Activated CD8-positive, alpha-beta T cell treated with anti-CD3 and anti-CD28 coated beads for 36 hours (primary cell): Measurements from ENCODE around the gene RNF126. TPM values are rescaled to one million over a fixed set of nuclear protein-coding genes. Genes with fewer than 3 reads are reported as not detected.
"Not testable (repeated sequence)": the region's sequence is repeated elsewhere in the genome, so short reads cannot be mapped to it uniquely, and the experiment has no call there.

Experiments
- ATAC-seq: fragments of 200-7000 bp; cut with Tn5 transposase; one replicate; pipeline ENCODE4 v1.10.0; 2021; ENCODE audit warnings: mild to moderate bottlenecking, moderate library complexity
- CTCF ChIA-PET: fragments of 350-600 bp; sonication (Branson Sonifier 250); formaldehyde crosslinking; loops from one replicate; lab custom pipeline; 2021; ENCODE audit warnings: antibody characterized with exemption; lab: Charles Lee
- POLR2A ChIA-PET: fragments of 350-600 bp; sonication (Branson Sonifier 250); formaldehyde crosslinking; loops from one replicate; lab custom pipeline; 2021; ENCODE audit warnings: antibody characterized with exemption; lab: Charles Lee
- DNase-seq: peaks from one replicate; pipeline ENCODE4 v3.0.0-alpha.2; 2020
- H3K27ac Mint-ChIP-seq: one replicate; pipeline ENCODE4 v1.8.0; 2021; ENCODE audit warnings: mild to moderate bottlenecking, mixed read lengths
- H3K27me3 Mint-ChIP-seq: one replicate; pipeline ENCODE4 v1.8.0; 2021; ENCODE audit warnings: mixed read lengths
- H3K36me3 Mint-ChIP-seq: one replicate; pipeline ENCODE4 v1.8.0; 2021; ENCODE audit warnings: low read depth, mixed read lengths
- H3K4me1 Mint-ChIP-seq: one replicate; pipeline ENCODE4 v1.8.0; 2021; ENCODE audit warnings: low read depth, mixed read lengths
- H3K4me3 Mint-ChIP-seq: one replicate; pipeline ENCODE4 v1.8.0; 2021; ENCODE audit warnings: mild to moderate bottlenecking, moderate library complexity, mixed read lengths
- H3K9me3 Mint-ChIP-seq: one replicate; pipeline ENCODE4 v1.8.0; 2021; ENCODE audit warnings: mixed read lengths
- intact Hi-C: fragments of 100-400 bp; cut with micrococcal nuclease; formaldehyde crosslinking; loops from one replicate; pipeline ENCODE4 v1.10.0; 2022
- total RNA-seq, 2 experiments: library from RNA; stranded (reverse); gene quantifications; one replicate each; pipeline ENCODE4 v1.2.3, GENCODE V29; 2021
- TF ChIP-seq, protein P1 (sequence below): fragments of 200-600 bp; IDR thresholded peaks from one replicate; pipeline ENCODE4 v1.8.0; 2022; ENCODE audit warnings: antibody characterized with exemption, mild to moderate bottlenecking

RNF126 gene
- total RNA-seq, 2 experiments from 2014 or later = 99.1 to 101 TPM

DNA sequence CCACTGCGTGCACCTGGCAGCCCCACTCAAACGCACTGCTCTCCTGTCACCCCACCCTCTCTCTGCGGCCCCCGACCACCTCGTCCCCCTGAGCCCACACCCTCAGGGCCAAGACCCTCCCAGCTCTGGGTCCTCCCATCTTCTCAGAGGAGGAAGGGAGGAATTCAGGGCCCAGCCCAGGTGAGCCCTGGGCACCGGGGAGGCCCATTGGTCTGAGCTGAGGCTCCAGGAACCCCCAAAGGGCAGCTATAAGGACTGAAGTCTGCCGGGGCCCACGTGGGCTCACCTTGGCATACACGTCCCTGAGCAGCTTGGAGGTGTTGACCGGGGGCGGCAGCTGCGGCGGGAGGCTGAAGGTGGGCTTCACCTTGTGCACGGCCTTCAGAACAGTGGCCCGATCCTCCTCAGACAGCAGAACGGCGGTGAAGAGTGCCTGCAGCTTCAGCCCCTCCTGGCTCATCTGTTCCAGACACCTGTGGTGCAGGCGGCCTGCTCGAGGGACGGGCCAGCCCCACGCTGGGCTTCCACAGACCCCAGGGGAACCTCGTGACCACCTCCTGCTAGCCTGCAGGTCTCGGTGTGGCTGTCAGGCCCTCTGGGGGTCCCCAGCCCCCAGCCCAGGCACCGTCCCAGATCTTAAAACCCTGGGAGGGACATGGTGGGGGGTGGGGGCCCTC, 38.4 kb downstream of the RNF126 start:
- intact Hi-C loops = no loop called here
- Mint-ChIP-seq H3K4me1 (peaks cover 6% of the 10 kb centered on the region), H3K9me3 (no peaks in the 10 kb centered on the region), H3K36me3 (peaks cover 23% of the 10 kb centered on the region), H3K4me3 (no peak overlapping the region), H3K27me3 (no peaks in the 10 kb centered on the region), H3K27ac (no peak overlapping the region)
- ChIA-PET CTCF (interaction anchor here (1.2 kb wide), 1 partner anchor 9 kb away, joined by 3 read pairs; no protein-coding TSS in a partner anchor), POLR2A (interaction anchor here (1.4 to 1.6 kb wide), 2 partner anchors 12 to 37 kb away, joined by 4 to 5 read pairs; no protein-coding TSS in a partner anchor)
- ATAC-seq = no peak
- no peak for DNase-seq
- TF ChIP-seq, protein P1, sequence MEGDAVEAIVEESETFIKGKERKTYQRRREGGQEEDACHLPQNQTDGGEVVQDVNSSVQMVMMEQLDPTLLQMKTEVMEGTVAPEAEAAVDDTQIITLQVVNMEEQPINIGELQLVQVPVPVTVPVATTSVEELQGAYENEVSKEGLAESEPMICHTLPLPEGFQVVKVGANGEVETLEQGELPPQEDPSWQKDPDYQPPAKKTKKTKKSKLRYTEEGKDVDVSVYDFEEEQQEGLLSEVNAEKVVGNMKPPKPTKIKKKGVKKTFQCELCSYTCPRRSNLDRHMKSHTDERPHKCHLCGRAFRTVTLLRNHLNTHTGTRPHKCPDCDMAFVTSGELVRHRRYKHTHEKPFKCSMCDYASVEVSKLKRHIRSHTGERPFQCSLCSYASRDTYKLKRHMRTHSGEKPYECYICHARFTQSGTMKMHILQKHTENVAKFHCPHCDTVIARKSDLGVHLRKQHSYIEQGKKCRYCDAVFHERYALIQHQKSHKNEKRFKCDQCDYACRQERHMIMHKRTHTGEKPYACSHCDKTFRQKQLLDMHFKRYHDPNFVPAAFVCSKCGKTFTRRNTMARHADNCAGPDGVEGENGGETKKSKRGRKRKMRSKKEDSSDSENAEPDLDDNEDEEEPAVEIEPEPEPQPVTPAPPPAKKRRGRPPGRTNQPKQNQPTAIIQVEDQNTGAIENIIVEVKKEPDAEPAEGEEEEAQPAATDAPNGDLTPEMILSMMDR = no peak

DNA sequence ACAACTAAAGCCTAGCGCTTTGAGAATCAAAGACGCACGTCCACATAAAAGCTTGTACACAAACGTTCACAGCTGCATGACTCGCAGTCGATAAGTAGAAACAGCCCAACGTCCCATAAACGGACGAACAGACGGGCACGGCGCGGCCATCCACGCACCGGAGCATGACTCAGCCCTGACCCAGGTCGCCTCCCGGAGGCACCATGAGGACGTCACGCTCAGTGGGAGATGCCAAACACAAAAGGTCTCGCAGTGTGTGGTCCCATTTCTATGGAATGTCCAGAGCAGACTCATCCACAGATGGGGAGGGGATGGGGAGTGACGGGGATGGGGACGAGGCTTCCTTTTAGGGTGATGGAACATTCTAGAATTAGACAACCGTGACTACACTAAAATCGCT, 39.0 kb downstream of the RNF126 start:
- intact Hi-C loops = no loop called here
- POLR2A ChIA-PET = no interaction called here

DNA sequence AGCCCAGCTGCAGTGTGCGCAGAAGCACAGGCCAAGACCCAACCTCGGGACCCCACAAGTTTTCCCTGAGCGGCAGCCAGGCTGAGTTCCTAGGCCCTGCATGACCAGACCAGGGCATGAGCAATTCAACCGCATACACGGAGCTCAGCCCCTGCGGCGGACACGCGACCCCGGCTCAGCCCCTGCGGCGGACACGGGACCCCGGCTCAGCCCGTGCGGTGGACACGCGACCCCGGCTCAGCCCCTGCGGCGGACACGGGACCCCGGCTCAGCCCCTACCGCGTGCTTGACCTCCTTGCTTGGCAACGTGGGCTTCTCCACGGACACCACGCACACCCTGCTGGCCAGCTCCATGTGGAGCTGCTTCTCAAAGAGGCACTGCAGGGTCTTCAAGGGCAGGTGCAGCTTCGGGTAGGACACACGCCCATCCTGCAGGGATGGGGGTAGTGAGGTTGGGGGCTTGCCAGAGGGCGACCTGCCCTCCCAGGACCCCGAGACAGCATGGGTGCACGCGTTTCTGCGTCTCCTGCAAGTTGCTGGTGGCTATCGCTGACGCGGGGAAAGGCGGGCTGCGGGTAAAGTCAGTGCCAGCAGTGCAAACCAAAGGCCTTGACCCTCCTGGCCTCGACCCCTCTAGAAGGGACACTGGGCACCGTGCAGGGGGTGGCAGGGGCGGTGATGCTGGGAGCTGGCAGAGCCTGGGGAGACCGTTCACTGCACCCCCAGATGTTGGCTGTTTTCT, 39.7 kb downstream of the RNF126 start:
- ChIA-PET CTCF (no interaction called here), POLR2A (no interaction called here)

More for the DNA sequence above, 39.0 kb downstream of the RNF126 start:
- Mint-ChIP-seq H3K36me3 (peaks cover 22% of the 10 kb centered on the region), H3K4me3 (no peak overlapping the region), H3K27ac (no peak overlapping the region), H3K9me3 (no peaks in the 10 kb centered on the region), H3K4me1 (peaks cover 4% of the 10 kb centered on the region), H3K27me3 (no peaks in the 10 kb centered on the region)
- DNase-seq (no peak), ATAC-seq (no peak)
- CTCF ChIA-PET = no interaction called here
- TF ChIP-seq, protein P1 = no peak

DNA sequence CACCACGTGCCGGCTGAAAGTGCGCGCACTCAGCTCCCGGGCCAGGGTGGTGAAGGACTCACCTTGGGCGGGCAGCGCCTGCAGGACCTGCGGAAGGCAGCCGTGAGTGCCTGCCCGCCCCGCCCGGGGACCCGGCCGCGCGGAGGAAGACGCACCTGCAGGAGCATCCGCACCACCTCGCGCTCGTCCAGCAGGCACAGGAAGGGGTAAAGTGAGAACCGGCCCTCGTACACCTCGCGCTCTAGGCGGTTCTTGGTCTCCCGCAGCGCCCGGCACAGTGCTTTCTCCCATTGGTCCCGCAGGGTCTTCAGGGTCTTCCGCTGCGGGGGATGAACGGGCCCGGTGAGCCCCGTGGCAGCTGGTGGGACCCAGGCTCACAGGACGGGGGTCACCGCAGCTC, 40.3 kb downstream of the RNF126 start:
- ChIA-PET CTCF (no interaction called here), POLR2A (interaction anchor here (1.8 kb wide), 1 partner anchor 12 kb away, joined by 4 read pairs; no protein-coding TSS in a partner anchor)
- H3K9me3 Mint-ChIP-seq = no peaks in the 10 kb centered on the region
- no peak overlapping the region for H3K27ac Mint-ChIP-seq
- no peak for DNase-seq
- H3K36me3 Mint-ChIP-seq = peaks cover 21% of the 10 kb centered on the region
- H3K27me3 Mint-ChIP-seq = no peaks in the 10 kb centered on the region
- intact Hi-C loops = no loop called here
- ATAC-seq = no peak
- TF ChIP-seq, protein P1 = no peak
- H3K4me3 Mint-ChIP-seq = no peak overlapping the region
- H3K4me1 Mint-ChIP-seq = peaks cover 2% of the 10 kb centered on the region

More for the DNA sequence above, 39.7 kb downstream of the RNF126 start:
- TF ChIP-seq, protein P1 = no peak
- Mint-ChIP-seq H3K9me3 (no peaks in the 10 kb centered on the region), H3K4me3 (no peak overlapping the region), H3K4me1 (peaks cover 2% of the 10 kb centered on the region), H3K36me3 (peaks cover 20% of the 10 kb centered on the region), H3K27me3 (no peaks in the 10 kb centered on the region), H3K27ac (no peak overlapping the region)
- ATAC-seq (no peak), DNase-seq (no peak)
- intact Hi-C loops = no loop called here

DNA sequence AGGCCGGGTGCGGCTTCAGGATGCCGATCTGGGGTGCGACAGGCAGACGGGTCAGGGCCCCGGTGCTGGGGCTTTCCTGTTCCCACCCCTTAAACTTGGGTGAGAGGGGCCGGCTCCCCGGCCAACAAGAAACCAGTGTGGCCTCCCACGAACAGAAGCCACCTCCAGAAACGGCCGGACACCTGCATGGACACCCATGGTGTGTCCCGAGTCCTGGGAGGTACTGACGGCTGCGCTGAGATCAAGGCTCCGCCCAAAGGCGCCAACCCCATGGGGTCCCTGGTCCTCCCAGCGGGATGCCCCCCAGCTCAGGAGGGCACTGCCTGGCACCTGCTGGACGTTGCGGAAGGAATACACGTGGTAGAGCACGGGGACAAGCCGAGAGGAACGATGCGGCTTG, 41.2 kb downstream of the RNF126 start:
- H3K27ac Mint-ChIP-seq = no peak overlapping the region
- ChIA-PET CTCF (no interaction called here), POLR2A (interaction anchor here (1.8 kb wide), 1 partner anchor 11 kb away, joined by 4 read pairs; no protein-coding TSS in a partner anchor)
- H3K9me3 Mint-ChIP-seq = no peaks in the 10 kb centered on the region
- H3K4me3 Mint-ChIP-seq = no peak overlapping the region
- ATAC-seq = no peak
- intact Hi-C loops = no loop called here
- H3K27me3 Mint-ChIP-seq = no peaks in the 10 kb centered on the region
- DNase-seq = no peak
- peaks cover under 1% of the 10 kb centered on the region for H3K4me1 Mint-ChIP-seq
- TF ChIP-seq, protein P1 = no peak
- H3K36me3 Mint-ChIP-seq = peaks cover 26% of the 10 kb centered on the region

DNA sequence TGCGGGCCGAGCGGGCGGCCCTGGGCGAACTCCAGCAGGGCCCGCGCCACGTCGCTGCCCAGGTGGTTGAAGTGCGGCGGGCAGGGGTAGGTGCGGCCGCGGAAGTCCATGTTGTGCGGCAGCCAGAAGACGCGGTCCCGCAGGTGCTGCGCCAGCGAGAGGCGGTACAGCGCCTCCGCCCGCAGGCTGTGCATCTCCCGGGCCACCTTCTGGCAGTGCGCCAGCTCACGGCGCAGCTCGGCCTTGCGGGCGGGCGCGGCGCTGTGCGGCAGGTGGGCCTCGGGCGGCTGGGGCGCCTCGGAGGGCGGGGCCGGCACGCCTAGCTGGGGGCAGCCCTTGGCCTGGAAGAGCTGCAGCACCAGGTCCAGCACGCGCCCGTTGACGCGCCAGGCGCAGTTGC, 41.8 kb downstream of the RNF126 start:
- ATAC-seq, H3K4me1 Mint-ChIP-seq, DNase-seq, H3K9me3 Mint-ChIP-seq, H3K4me3 Mint-ChIP-seq, CTCF ChIA-PET, H3K27ac Mint-ChIP-seq, intact Hi-C loops, H3K27me3 Mint-ChIP-seq: not testable (repeated sequence)
- POLR2A ChIA-PET = interaction anchor here (1.8 kb wide), 1 partner anchor 10 kb away, joined by 4 read pairs; no protein-coding TSS in a partner anchor
- H3K36me3 Mint-ChIP-seq = peaks cover 25% of the 10 kb centered on the region
